HG03175 (cell line): ENCODE results near the gene RSRC1.
"Not testable (repeated sequence)": the region's sequence is repeated elsewhere in the genome, so short reads cannot be mapped to it uniquely, and the experiment has no call there.

Experiments used
- ATAC-seq: cut with Tn5 transposase; IDR thresholded peaks from one replicate; pipeline ENCODE4 v1.9.1; 2021; ENCODE audit warnings: mild to moderate bottlenecking, moderate library complexity; ENCODE audit not compliant: unreplicated experiment

Gene RSRC1

DNA sequence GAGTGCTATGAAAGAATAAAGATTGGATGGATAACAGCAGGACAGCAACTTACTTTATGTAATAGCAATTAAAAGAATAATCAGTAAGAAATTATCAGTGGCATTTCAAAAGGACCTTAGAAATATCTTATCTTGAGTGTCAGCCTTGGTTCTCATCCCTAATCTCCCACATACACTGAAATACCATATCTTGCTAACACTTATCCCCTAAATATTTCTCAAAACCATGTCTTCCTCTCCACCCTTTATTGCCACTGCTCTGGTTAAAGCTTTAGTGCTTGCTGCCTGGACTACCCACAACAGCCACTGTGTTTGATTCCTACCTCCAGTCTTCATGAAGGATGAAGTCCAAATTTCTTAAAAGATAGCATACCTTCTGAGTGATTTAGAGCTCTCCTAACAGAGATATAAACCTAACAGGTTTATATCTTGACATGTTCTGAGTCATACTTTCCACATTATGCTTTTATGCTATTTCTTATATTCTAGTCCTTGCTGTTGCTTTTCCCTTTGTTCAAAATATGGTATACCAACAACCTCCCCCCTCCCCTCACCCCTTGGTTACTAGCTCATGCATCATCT, 202.8 kb downstream of the RSRC1 start:
- ATAC-seq: no peak

DNA sequence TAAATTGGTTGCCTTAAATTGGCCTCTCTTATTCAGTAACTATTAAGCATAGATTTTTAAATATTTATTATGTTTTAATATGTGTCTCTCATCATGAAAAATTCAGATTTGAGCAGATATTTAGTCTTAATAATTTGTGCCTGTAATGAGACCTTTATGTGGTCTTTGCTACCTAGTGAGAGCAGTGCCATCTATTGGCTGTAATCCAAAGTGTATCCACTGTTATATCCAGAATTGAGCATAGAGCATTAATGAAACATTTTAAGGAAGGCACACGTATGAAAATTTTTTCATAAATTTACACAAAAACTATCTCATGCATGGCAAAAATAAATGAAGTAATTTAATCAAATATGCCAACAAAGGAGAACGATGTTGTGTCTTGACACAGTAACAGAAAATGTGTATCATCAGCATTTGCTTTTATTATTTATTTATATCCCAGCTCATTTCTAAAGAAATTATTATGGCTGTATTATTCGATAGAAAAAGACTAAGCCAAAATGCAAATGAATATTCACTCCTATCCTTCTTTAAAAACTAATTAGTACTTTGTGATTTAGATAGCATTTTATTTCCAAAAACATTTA, 203.5 kb downstream of the RSRC1 start:
- ATAC-seq: peak; percentile 67

DNA sequence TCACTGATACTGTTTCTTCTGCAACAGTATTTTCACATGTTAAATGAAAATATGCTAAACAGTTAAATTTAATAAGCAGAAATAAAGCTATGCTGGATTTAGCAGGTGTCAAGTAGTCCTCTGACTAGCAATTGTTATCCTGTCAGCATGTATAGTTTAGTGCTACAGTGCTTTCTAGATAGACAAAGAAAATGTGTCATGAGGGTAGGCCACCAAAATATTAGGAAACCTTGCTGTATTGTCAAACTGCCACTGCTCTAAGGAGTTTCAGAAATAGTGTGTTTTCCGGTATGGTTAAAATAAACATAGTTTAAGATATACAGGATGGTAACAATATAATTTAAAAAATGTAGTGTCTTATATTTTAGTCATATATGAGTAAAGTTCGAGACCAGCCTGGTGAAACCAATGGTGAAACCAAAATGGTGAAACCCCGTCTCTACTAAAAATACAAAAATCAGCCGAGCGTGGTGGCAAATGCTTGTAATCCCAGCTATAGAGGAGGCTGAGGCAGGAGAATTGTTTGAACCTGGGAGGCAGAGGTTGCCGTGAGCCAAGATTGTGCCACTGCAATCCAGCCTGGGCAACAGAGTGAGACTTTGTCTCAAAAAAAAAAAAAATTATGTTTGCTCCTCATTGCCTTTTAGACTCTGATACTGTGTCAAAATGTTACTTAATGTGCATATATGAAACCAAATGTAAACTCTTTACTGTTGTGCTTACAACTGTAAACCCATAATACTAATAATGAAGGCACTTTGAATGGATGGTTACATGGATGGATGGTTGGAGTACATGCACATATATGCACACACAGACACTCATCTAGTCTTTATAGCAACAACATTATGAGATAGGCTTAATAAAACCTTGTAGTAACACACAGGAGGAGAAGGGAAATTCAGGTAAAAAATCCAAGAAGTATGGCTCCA, 204.8 kb downstream of the RSRC1 start:
- ATAC-seq: peak; percentile 43

GRCh38 chr3:158329696-158330441, 220.0 kb downstream of the RSRC1 start:
- not testable (repeated sequence) for ATAC-seq

GRCh38 chr3:158330870-158331269, 221.0 kb downstream of the RSRC1 start:
- ATAC-seq: no peak

GRCh38 chr3:158333736-158334135, 223.8 kb downstream of the RSRC1 start:
- no peak for ATAC-seq

- no peak for ATAC-seq
Measured at GRCh38 chr3:158337110-158337509, 227.2 kb downstream of the RSRC1 start.

DNA sequence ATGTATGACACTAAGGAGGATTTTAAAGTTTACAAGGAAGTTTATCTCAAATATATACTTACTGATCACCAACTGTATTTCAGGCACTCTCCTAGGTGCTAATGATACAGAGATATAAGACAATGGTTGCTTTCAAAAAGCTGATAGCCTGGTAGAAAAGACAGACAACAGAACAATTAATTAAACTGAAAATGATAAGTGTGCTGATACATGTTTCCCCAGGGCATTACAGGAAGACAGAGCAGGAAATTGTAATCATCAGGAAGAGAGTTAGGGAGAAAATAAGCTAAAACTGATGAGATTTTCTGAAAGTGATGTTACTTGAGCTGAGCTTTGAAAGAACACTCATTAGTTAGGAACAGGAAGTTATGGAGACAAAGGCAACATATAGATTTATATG, 229.7 kb downstream of the RSRC1 start:
- no peak for ATAC-seq

GRCh38 chr3:158340951-158341350, 231.1 kb downstream of the RSRC1 start:
- ATAC-seq: not testable (repeated sequence)

GRCh38 chr3:158347966-158348365, 238.1 kb downstream of the RSRC1 start:
- no peak for ATAC-seq

DNA sequence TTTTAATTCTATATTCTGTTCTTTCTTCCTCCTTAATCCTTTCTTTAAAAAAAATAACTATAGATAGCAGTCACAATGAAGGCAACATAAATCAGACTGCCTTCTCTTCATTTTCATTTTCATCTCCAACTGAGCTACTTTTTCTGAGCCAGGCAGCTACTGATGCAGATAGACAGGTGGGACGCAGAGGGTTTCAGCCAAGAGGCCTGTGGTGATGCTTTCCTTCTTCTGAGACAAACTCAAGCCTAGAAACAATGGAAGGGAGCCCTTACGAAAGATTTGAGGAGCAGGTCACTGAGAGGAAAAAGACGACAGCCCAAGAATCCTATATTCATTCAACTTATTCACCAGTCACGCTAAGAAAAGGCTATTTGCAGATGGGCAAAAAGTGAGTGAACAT, 241.1 kb downstream of the RSRC1 start:
- no peak for ATAC-seq

GRCh38 chr3:158352551-158352950, 242.7 kb downstream of the RSRC1 start:
- ATAC-seq: peak; percentile 25

DNA sequence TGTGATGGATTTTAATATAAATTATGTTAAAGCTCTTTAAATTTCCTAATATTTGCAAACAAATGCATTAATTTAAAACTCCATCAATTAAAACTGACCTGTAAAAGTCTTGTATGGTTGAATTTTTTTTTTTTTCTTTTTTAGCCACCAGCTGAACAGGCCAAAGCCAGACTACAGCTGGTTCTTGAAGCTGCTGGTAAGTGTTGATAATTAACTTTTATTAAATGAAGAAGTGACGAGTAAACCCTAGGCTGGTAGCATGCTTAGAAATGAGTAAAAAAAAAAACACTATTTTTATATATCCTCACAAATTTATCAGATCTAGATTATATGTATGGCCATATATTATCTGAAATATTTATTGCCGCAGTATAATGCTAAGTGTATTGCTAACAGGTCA, 244.8 kb downstream of the RSRC1 start:
- peak; percentile 66 for ATAC-seq

- peak; percentile 92 for ATAC-seq
Measured at GRCh38 chr3:158355623-158356588, 246.0 kb downstream of the RSRC1 start.

GRCh38 chr3:158359339-158359738, 249.4 kb downstream of the RSRC1 start:
- no peak for ATAC-seq

- no peak for ATAC-seq
Measured at GRCh38 chr3:158360756-158361448, 251.0 kb downstream of the RSRC1 start.

DNA sequence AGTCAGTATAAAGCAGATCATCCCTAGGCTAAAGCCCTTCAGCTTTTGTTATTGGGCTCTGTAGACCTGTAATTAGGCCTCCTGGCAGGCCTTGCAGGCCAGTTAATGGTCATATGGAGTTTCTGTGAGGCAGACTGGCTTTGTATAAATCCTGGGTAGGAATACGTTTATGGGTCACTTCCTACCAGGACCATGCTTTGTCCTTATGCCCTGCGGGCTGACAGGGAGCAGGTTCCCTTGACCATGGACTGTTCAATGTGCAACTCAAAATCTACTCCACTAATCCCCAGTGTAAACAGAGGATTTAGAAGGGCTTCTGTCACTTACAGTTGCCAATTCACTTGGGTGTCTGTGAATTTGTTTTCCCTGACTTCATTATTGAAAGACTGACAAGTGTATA, 258.4 kb downstream of the RSRC1 start:
- no peak for ATAC-seq

DNA sequence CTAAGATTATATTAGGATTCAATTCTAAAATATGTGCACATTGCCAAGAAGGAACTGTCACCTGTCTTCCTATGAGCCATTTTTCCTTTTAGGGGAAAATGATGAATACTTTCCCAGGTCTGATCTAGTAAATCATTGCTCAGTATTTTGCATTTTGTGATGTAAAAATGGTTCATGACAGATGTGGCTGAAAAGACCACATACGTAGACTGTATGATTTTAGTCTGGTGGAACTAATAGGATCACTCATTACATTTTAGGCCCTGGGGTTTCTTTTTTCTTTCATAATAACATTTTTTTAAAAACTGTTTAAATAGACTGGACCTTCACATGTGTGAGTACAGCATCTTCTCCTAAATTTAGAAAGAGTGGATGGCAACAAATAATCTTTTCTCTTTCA, 259.4 kb downstream of the RSRC1 start:
- peak; percentile 60 for ATAC-seq

DNA sequence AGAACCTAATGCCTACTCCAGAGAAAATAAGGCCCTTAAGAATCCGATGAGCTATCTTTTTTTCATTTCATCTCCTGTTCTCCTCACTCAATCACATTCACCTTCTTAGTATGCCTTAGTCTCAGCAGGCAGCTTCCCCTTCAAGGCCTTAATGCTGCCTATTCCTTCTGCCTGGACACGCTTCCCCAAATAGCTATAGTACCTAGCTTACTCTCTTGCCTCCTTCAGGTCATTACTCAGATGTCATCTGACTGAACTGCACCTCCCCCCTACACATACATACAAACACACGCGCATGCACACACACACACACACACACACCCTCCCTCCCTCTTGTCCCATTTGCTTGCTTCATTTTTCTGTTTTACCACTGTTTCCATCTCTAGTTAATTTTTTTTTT, 269.6 kb downstream of the RSRC1 start:
- no peak for ATAC-seq
